Testis (tissue), 3 donors: ENCODE results near the gene ANKS1B. TPM values are rescaled to one million over a fixed set of nuclear protein-coding genes. Genes with fewer than 3 reads are reported as not detected.

Source experiments
- DNase-seq: peaks from one replicate; pipeline ENCODE4 v3.0.0-alpha.2; 2019
- H3K27ac ChIP-seq, 2 donors: fragments of 200-600 bp; sonication (generic); one replicate each; pipeline ENCODE4 v1.5.1; 2019
- H3K27me3 ChIP-seq: fragments of 200-600 bp; sonication (generic); one replicate; pipeline ENCODE4 v1.5.1; 2019
- H3K36me3 ChIP-seq: fragments of 200-600 bp; sonication (generic); one replicate; pipeline ENCODE4 v1.5.1; 2017; ENCODE audit warnings: low read depth; ENCODE audit errors: missing control alignments
- H3K4me1 ChIP-seq: fragments of 200-600 bp; sonication (generic); one replicate; pipeline ENCODE4 v1.5.1; 2019
- H3K4me3 ChIP-seq, 2 donors: fragments of 200-600 bp; sonication (generic); one replicate each; pipeline ENCODE4 v1.5.1; 2017 to 2019
- H3K9me3 ChIP-seq: fragments of 200-600 bp; sonication (generic); one replicate; pipeline ENCODE4 v1.5.1; 2017
- POLR2A ChIP-seq: fragments of 450-650 bp; IDR thresholded peaks from one replicate; pipeline ENCODE4 v1.6.1; 2017; ENCODE audit warnings: antibody characterized with exemption, mild to moderate bottlenecking, moderate library complexity
- WGBS, 2 donors: methylation state at CpG; one replicate each; pipeline ENCODE4 v1.1.5; 2018; 5-methylcytosine and 5-hydroxymethylcytosine counted together
- intact Hi-C: fragments of 100-400 bp; cut with DNase I; formaldehyde crosslinking; loops from one replicate; pipeline ENCODE4 v1.15.1; 2023; ENCODE audit warnings: low total_unique reads
- polyA plus RNA-seq: library from polyadenylated mRNA; stranded (reverse); fragments of 350-450 nt; fragmentation: Illumina TruSeq; extraction: RNeasy Lipid Tissue Mini Kit (QIAGEN cat#74804); gene quantifications from one replicate; pipeline ENCODE4 v1.2.3, GENCODE V29; 2014; ENCODE audit warnings: low read depth, low replicate concordance; ENCODE audit not compliant: insufficient read depth
- total RNA-seq, 2 donors: library from RNA; depleted of rRNA; stranded (reverse); fragments of >200 nt; gene quantifications; one replicate each; pipeline ENCODE4 v1.2.3, GENCODE V29; 2016
- TF ChIP-seq, protein P1 (sequence below), 3 experiments: fragments of 450-650 bp in 2 of 3; fragments of 200-600 bp in 1 of 3; sonication (generic) in 1 of 3; IDR thresholded peaks; one replicate each; pipeline ENCODE4 v1.5.1; 2016 to 2019; ENCODE audit warnings: antibody characterized with exemption in 3 of 3, mild to moderate bottlenecking in 2 of 3, moderate library complexity in 1 of 3

ANKS1B gene
- total and polyA plus RNA-seq, 3 donors from 2014 or later = 26.8 to 58.2 (median 30.9) TPM

DNA sequence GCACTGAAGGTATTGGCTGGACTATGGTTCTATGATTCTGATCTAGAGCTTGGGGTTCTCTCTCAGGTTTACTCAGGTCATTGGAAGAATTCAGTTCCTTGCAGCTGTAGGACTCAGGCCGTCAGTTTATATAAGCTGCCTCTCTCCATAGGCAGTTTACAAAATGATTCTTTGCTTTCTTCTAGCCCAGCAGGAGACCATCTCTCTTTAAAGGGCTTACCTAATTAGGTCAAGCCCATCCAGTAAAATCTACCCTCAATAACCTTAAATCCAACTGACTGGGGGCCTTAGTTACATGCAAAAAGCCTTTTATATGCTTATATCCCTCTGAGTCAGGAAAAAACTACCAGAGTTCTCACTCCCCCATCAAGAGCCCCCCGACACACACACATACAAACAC, 417.7 kb downstream of the ANKS1B start:
- WGBS, 2 donors = 81 to 82% methylated on average over 2 of the region's 2 CpGs
- intact Hi-C loops = no loop called here

GRCh38 chr12:99558109-99558508, 426.6 kb downstream of the ANKS1B start:
- no peak for TF ChIP-seq POLR2A
- TF ChIP-seq, protein P1, sequence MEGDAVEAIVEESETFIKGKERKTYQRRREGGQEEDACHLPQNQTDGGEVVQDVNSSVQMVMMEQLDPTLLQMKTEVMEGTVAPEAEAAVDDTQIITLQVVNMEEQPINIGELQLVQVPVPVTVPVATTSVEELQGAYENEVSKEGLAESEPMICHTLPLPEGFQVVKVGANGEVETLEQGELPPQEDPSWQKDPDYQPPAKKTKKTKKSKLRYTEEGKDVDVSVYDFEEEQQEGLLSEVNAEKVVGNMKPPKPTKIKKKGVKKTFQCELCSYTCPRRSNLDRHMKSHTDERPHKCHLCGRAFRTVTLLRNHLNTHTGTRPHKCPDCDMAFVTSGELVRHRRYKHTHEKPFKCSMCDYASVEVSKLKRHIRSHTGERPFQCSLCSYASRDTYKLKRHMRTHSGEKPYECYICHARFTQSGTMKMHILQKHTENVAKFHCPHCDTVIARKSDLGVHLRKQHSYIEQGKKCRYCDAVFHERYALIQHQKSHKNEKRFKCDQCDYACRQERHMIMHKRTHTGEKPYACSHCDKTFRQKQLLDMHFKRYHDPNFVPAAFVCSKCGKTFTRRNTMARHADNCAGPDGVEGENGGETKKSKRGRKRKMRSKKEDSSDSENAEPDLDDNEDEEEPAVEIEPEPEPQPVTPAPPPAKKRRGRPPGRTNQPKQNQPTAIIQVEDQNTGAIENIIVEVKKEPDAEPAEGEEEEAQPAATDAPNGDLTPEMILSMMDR (IDR thresholded peaks at IDR 0.05) = no peak
- Histone ChIP-seq H3K4me3 (no peak overlapping the region), H3K27ac (no peak overlapping the region), H3K9me3 (no peaks in the 10 kb centered on the region), H3K27me3 (no peaks in the 10 kb centered on the region), H3K4me1 (no peaks in the 10 kb centered on the region), H3K36me3 (no peaks in the 10 kb centered on the region)
- DNase-seq = no peak
- intact Hi-C loops = no loop called here
- WGBS, 2 donors = 89 to 99% methylated on average over 7 of the region's 7 CpGs

More for the DNA sequence above, 417.7 kb downstream of the ANKS1B start:
- Histone ChIP-seq H3K27me3 (no peaks in the 10 kb centered on the region), H3K27ac (no peak overlapping the region), H3K36me3 (no peaks in the 10 kb centered on the region), H3K4me1 (no peaks in the 10 kb centered on the region), H3K4me3 (no peak overlapping the region), H3K9me3 (no peaks in the 10 kb centered on the region)
- TF ChIP-seq POLR2A = no peak
- TF ChIP-seq, protein P1 (IDR thresholded peaks at IDR 0.05) = no peak
- DNase-seq = no peak

GRCh38 chr12:99553461-99553860, 431.3 kb downstream of the ANKS1B start:
- 77 to 93% methylated on average over 3 of the region's 3 CpGs for WGBS, 2 donors
- intact Hi-C loops = no loop called here
- H3K27ac ChIP-seq = no peak overlapping the region

GRCh38 chr12:99552022-99552421, 432.7 kb downstream of the ANKS1B start:
- TF ChIP-seq POLR2A = no peak
- TF ChIP-seq, protein P1 (IDR thresholded peaks at IDR 0.05) = no peak
- intact Hi-C loops = no loop called here
- no peak overlapping the region for H3K27ac ChIP-seq
- no peak overlapping the region for H3K4me3 ChIP-seq
- 81 to 98% methylated on average over 1 of the region's 1 CpG for WGBS, 2 donors
- no peaks in the 10 kb centered on the region for H3K27me3 ChIP-seq
- H3K9me3 ChIP-seq = no peaks in the 10 kb centered on the region
- no peaks in the 10 kb centered on the region for H3K4me1 ChIP-seq
- no peak for DNase-seq
- no peaks in the 10 kb centered on the region for H3K36me3 ChIP-seq

More at GRCh38 chr12:99553461-99553860, 431.3 kb downstream of the ANKS1B start:
- H3K4me1 ChIP-seq = no peaks in the 10 kb centered on the region
- DNase-seq = no peak
- no peaks in the 10 kb centered on the region for H3K9me3 ChIP-seq
- no peaks in the 10 kb centered on the region for H3K36me3 ChIP-seq
- no peaks in the 10 kb centered on the region for H3K27me3 ChIP-seq
- TF ChIP-seq, protein P1 (IDR thresholded peaks at IDR 0.05) = no peak
- no peak for TF ChIP-seq POLR2A
- no peak overlapping the region for H3K4me3 ChIP-seq

DNA sequence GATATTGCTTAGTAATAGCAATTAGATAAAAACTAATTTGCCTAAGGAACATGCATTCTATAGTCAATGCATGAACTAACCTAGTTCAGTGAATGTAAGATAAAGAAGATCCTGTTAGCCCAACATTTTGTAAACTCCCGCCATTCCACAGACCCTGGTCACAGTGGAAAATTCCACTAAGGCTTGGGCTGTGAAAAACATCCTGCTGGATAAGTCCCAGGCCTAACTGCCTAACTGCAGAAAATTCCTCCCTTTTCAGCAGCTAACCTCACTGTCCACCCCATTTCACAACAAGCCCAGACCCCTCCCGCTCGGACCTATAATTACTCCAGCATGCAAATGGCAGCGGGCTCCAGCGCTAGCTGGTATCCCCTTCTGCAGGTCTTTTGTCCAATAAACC, 435.1 kb downstream of the ANKS1B start:
- Histone ChIP-seq H3K27me3 (no peaks in the 10 kb centered on the region), H3K9me3 (no peaks in the 10 kb centered on the region), H3K36me3 (no peaks in the 10 kb centered on the region), H3K4me1 (no peaks in the 10 kb centered on the region), H3K4me3 (no peak overlapping the region), H3K27ac (no peak overlapping the region)
- WGBS, 2 donors = 90 to 96% methylated on average over 5 of the region's 5 CpGs
- TF ChIP-seq POLR2A = no peak
- TF ChIP-seq, protein P1 (IDR thresholded peaks at IDR 0.05) = no peak
- DNase-seq = no peak
- intact Hi-C loops = no loop called here
